Stimulated activated CD8-positive, alpha-beta memory T cell treated with anti-CD3 and anti-CD28 coated beads, Interleukin-2, amount 100 ng/mL, for 1 hour (primary cell): ENCODE measurements around the gene IER3.
A peak's percentile ranks its signal among the peaks of the same experiment; 100 is the strongest.
"Not testable (repeated sequence)": the region's sequence is repeated elsewhere in the genome, so short reads cannot be mapped to it uniquely, and the experiment has no call there.

Experiments
- DNase-seq, 2 donors: peaks; one replicate each; pipeline ENCODE4 v3.0.0-alpha.2; 2020; ENCODE audit warnings: low read depth in 2 of 2

The IER3 gene

DNA sequence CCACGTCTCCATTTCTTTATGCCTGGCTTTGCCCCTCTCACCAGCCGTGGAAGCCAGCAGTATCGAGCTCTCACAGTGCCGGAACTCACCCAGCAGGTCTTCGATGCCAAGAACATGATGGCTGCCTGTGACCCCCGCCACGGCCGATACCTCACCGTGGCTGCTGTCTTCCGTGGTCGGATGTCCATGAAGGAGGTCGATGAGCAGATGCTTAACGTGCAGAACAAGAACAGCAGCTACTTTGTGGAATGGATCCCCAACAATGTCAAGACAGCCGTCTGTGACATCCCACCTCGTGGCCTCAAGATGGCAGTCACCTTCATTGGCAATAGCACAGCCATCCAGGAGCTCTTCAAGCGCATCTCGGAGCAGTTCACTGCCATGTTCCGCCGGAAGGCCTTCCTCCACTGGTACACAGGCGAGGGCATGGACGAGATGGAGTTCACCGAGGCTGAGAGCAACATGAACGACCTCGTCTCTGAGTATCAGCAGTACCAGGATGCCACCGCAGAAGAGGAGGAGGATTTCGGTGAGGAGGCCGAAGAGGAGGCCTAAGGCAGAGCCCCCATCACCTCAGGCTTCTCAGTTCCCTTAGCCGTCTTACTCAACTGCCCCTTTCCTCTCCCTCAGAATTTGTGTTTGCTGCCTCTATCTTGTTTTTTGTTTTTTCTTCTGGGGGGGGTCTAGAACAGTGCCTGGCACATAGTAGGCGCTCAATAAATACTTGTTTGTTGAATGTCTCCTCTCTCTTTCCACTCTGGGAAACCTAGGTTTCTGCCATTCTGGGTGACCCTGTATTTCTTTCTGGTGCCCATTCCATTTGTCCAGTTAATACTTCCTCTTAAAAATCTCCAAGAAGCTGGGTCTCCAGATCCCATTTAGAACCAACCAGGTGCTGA, 20.3 kb downstream of the IER3 start:
- DNase-seq: not testable (repeated sequence)

DNA sequence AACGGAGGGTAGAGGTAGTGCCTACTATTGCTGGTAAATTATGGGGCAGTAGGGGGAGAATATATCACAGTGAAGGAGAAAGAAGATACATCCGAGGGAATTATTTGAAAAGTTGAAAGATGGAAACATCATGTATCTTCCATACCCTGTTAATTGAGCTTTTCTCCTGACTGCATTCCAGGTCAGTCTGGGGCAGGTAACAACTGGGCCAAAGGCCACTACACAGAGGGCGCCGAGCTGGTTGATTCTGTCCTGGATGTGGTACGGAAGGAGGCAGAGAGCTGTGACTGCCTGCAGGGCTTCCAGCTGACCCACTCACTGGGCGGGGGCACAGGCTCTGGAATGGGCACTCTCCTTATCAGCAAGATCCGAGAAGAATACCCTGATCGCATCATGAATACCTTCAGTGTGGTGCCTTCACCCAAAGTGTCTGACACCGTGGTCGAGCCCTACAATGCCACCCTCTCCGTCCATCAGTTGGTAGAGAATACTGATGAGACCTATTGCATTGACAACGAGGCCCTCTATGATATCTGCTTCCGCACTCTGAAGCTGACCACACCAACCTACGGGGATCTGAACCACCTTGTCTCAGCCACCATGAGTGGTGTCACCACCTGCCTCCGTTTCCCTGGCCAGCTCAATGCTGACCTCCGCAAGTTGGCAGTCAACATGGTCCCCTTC, 21.0 kb downstream of the IER3 start:
- not testable (repeated sequence) for DNase-seq

DNA sequence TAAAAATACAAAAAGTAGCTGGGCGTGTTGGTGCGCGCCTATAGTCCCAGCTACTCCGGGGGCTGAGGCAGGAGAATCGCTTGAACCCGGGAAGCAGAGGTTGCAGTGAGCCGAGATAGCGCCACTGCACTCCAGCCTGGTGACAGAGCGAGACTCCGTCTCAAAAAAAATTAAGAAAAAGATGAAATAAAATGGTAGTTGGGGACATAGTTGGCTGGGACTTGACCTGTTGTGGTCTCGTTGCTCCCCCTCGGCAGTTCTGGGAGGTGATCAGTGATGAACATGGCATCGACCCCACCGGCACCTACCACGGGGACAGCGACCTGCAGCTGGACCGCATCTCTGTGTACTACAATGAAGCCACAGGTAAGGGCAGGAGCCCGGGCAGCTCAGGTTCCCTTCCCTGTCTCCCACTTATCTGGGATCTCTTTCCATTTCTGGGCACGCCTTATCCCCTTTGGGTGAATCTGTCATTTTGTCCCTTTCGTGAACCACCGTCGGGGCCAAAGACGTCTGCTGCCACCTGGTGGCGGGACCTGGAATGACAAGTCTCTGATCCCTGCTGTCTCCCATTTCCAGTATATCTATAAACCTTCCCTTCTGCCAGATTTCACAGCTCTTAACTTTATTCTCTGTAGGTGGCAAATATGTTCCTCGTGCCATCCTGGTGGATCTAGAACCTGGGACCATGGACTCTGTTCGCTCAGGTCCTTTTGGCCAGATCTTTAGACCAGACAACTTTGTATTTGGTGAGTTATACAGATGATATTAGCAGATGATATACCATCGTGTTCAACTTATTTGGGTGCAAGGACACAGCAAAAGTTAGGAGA, 21.9 kb downstream of the IER3 start:
- DNase-seq: peak; percentile 74

DNA sequence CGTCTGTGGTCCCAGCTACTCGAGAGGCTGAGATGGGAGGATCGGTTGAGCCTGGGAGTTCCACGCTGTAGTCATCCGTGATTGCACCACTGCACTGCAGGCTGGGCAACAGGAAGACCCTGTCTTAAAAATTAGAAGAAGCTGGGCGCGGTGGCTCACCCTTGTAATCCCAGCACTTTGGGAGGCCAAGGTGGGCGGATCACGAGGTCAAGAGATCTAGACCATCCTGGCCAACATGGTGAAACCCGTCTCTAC, 22.4 kb downstream of the IER3 start:
- not testable (repeated sequence) for DNase-seq

- peak; percentile 93 to 95 for DNase-seq
These were observed 22.9 kb downstream of the IER3 start for GRCh38 chr6:30721198-30722024.

DNA sequence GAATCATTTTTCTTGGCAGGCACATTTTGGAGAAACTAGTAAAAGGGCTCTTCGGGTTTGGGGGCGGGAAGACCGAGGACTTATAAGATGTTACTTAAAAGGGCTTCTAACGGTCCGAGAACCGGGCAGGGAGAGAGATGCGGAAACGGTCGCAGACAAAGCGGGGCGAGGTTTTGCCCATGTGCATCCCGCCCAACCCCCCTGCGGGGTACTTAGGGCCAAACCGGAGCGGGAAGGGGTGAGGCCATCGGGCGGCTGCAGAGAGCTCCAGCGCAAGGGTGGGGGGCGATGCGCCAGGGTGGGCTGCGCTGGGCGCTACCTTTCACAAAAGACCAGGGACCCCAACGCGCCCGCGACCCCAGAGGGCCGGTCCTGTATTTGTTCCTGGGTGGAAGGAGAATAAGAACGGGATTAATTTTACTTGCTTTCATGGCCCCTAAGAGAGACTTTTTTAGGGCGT, 23.6 kb downstream of the IER3 start:
- DNase-seq: peak in 1 of 2 donors; percentile 24

DNA sequence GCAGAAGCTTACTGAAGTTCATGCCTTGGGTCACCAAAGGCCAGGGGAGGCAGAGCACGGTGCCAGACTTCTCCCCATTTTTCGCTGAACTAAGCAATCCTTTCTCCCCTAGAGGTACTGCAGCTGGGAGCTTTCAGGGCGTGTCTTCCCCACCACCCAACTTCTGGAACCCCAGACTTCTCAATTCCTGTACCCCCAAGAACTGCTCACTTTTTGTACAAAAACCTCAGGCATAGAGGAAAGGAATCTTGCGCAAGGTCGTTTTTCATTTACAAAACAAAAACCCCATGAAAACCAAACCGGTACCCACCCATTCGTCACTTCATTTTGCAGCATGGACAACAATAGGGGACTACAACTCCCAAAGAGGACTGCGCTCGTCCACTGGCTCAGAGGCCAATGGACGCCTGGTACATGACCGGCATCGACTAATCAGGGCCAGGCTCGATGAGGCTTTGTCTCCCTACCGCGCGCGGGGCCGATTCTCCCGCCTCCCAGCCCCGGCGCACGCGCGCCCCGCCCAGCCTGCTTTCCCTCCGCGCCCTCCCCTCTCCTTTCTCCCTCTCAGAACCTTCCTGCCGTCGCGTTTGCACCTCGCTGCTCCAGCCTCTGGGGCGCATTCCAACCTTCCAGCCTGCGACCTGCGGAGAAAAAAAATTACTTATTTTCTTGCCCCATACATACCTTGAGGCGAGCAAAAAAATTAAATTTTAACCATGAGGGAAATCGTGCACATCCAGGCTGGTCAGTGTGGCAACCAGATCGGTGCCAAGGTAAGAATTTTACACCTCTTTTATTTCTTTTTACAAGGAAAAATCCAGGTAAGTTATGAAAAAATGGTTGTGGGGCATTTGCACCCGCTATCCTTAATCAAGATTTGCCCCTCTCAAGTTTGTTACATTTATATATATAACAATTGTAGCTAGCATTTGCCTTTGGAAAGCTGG, 24.3 kb downstream of the IER3 start, which contains the start of gene TUBB:
Gene TUBB, plus strand, starts transcription at position 562 of the 947 bp plus-strand sequence. Its CDS starts 155 bp downstream, at position 717.
- DNase-seq: peak; percentile 84 to 90

DNA sequence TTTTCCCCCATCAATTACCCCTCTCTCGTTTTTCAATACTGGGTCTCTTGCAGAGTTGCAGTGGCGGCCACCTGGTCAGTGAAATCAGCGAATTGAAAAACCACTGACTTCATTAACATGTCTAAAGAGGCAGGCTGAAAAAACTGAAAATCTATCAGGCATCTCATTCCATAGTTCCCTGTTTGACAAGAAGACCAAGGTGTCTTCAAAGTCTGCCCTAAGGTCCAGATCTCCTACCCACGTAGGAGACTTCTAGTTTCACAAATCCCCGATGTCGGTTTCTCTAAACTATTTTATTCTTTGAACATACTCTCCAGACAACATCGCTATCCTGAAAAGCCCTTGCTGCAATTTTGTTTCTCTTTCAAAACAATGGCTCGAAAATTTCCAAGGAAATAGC, 25.0 kb downstream of the IER3 start:
- no peak for DNase-seq

DNA sequence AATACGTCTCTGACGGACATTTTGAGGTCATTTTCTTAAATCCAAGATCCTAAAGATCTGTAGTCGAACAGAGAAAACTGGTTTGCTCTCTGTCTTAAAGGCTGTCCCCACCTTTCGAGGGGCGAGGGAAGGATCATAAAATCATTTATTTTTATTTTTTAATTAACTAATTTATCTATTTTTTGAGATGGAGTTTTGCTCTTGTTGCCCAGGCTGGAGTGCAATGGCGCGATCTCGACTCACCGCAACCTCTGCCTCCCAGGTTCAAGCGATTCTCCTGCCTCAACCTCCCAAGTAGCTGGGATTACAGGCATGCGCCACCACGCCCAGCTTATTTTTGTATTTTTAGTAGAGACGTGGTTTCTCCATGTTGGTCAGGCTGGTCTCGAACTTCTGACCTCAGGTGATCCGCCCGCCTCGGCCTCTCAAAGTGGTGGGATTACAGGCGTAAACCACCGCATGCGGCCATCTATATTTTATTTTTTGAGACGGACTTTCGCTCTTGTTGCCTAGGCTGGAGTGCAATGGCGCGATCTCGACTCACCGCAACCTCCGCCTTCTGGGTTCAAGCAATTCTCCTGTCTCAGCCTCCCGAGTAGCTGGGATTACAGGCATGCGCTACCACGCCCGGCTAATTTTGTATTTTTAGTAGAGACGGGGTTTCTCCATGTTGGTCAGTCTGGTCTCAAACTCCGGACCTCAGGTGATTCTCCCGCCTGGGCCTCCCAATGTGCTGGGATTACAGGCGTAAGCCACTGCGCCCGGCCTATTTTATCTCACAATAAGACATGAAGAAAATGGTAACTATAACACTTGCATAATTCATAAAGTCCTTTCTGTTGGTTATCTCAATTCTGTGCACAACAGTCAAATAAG, 26.3 kb downstream of the IER3 start:
- DNase-seq: not testable (repeated sequence)

- DNase-seq: peak; percentile 97 to 98
These were observed 27.1 kb downstream of the IER3 start, which contains the start of gene MDC1 for GRCh38 chr6:30717129-30717844. MDC1 (minus strand) TSS chr6:30717281; CDS start chr6:30715175, 2,106 bp downstream.

GRCh38 chr6:30716879-30717128, 27.5 kb downstream of the IER3 start:
- DNase-seq: no peak

GRCh38 chr6:30714263-30714662, 30.1 kb downstream of the IER3 start:
- DNase-seq: no peak

GRCh38 chr6:30712441-30712945, 31.9 kb downstream of the IER3 start:
- no peak for DNase-seq

DNA sequence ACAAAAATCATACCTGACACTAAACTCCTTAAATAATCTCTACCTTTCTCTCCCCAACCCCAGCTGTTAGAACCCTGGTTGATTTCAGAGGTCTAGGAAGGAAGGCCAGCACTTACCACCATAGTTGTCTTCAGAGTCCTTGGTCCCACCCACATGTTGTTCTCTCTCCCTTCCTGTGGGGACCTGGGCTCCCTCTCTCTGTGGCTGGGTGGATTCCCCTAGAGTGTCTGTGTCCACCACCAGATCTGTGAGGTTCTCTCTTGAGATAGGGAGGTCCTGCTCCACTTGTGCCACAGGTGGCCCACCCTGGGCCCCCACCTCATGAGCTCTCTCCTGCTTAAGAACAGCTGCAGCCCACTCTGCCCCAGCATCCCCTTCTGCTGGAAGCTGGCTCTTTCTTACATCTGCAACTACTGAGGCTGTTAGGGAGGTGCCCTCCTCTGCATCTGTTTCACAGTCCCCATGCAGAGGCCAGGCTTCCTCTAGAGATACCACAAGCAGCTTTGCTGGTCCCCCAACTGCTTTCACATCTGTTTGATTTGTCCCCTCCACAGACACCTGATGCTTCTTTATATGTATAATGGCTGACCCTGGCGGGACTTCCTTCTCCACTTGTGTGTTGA, 32.5 kb downstream of the IER3 start:
- DNase-seq: no peak

- no peak for DNase-seq
These were observed 35.1 kb downstream of the IER3 start for GRCh38 chr6:30709101-30709868.

GRCh38 chr6:30707281-30707850, 37.0 kb downstream of the IER3 start:
- no peak for DNase-seq

- no peak for DNase-seq
These were observed 38.7 kb downstream of the IER3 start for GRCh38 chr6:30705620-30706019.
